Left lung (tissue), 10 donors: ENCODE measurements around the gene UBL4B. TPM values are rescaled to one million over a fixed set of nuclear protein-coding genes. Genes with fewer than 3 reads are reported as not detected.

Experiments
- ATAC-seq: fragments of 200-7000 bp; cut with Tn5 transposase; one replicate; pipeline ENCODE4 v1.9.1; 2020; ENCODE audit warnings: moderate library complexity
- DNase-seq, 4 donors: peaks; one replicate each; pipeline ENCODE4 v3.0.0-alpha.2; 2013 to 2020
- H3K27ac ChIP-seq, 2 donors: fragments of 200-600 bp; sonication (generic) in 1 of 2; one replicate each; pipeline versions ENCODE4 v1.5.0 to v1.8.0; 2020 to 2021
- H3K27me3 ChIP-seq, 2 donors: fragments of 200-600 bp; sonication (generic) in 1 of 2; one replicate each; pipeline versions ENCODE4 v1.5.0 to v1.8.0; 2020 to 2021
- H3K36me3 ChIP-seq, 2 donors: fragments of 200-600 bp; sonication (generic) in 1 of 2; one replicate each; pipeline versions ENCODE4 v1.5.0 to v1.8.0; 2020 to 2021
- H3K4me1 ChIP-seq, 2 donors: fragments of 200-600 bp; one replicate each; pipeline ENCODE4 v1.8.0; 2021
- H3K4me3 ChIP-seq, 2 donors: fragments of 200-600 bp; sonication (generic) in 1 of 2; one replicate each; pipeline versions ENCODE4 v1.5.0 to v1.8.0; 2020 to 2021; ENCODE audit warnings: mild to moderate bottlenecking in 1 of 2
- H3K9me3 ChIP-seq, 2 donors: fragments of 200-600 bp; sonication (generic) in 1 of 2; one replicate each; pipeline versions ENCODE4 v1.5.0 to v1.8.0; 2020 to 2021
- intact Hi-C, 2 donors: fragments of 100-400 bp; cut with DNase I; formaldehyde crosslinking; loops; one replicate each; pipeline versions ENCODE4 v1.11.2 to v1.14.2; 2022
- polyA plus RNA-seq, 6 donors: library from polyadenylated mRNA; unstranded; fragments of 120-200 nt; gene quantifications; one replicate each; pipeline ENCODE4 v1.2.1, GENCODE V29; 2013; ENCODE audit not compliant: insufficient read length in 6 of 6
- total RNA-seq, 2 donors: library from RNA; stranded (reverse); fragmentation: NEBNext Ultra II Directional; extraction: Animal tissue kit (Norgen Biotek cat#: 25700); gene quantifications; one replicate each; pipeline ENCODE4 v1.2.1, GENCODE V29; 2021
- TF ChIP-seq, protein P1 (sequence below), 2 donors: fragments of 200-600 bp; sonication (generic) in 1 of 2; IDR thresholded peaks; one replicate each; pipeline versions ENCODE4 v1.5.0 to v1.8.0; 2021; ENCODE audit warnings: antibody characterized with exemption in 2 of 2
- donor health status: DM: no; HTN: yes; CAD: no.
- donor health status: DM: no; HTN: no; CAD: no.

The UBL4B gene
- total and polyA plus RNA-seq, 8 donors = not detected

GRCh38 chr1:110159168-110159567 is 46.9 kb downstream of the UBL4B start:
- no peak overlapping the region for H3K27ac ChIP-seq
- peaks cover 4 to 62% of the 10 kb centered on the region in 2 donors for H3K27me3 ChIP-seq
- no peaks in the 10 kb centered on the region for H3K4me1 ChIP-seq
- no peaks in the 10 kb centered on the region for H3K9me3 ChIP-seq
- ATAC-seq (no peak), DNase-seq (no peak)
- H3K4me3 ChIP-seq = no peak overlapping the region
- intact Hi-C loops = no loop called here
- H3K36me3 ChIP-seq = no peaks in the 10 kb centered on the region
- TF ChIP-seq, protein P1, sequence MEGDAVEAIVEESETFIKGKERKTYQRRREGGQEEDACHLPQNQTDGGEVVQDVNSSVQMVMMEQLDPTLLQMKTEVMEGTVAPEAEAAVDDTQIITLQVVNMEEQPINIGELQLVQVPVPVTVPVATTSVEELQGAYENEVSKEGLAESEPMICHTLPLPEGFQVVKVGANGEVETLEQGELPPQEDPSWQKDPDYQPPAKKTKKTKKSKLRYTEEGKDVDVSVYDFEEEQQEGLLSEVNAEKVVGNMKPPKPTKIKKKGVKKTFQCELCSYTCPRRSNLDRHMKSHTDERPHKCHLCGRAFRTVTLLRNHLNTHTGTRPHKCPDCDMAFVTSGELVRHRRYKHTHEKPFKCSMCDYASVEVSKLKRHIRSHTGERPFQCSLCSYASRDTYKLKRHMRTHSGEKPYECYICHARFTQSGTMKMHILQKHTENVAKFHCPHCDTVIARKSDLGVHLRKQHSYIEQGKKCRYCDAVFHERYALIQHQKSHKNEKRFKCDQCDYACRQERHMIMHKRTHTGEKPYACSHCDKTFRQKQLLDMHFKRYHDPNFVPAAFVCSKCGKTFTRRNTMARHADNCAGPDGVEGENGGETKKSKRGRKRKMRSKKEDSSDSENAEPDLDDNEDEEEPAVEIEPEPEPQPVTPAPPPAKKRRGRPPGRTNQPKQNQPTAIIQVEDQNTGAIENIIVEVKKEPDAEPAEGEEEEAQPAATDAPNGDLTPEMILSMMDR (IDR thresholded peaks at IDR 0.05) = no peak

DNA sequence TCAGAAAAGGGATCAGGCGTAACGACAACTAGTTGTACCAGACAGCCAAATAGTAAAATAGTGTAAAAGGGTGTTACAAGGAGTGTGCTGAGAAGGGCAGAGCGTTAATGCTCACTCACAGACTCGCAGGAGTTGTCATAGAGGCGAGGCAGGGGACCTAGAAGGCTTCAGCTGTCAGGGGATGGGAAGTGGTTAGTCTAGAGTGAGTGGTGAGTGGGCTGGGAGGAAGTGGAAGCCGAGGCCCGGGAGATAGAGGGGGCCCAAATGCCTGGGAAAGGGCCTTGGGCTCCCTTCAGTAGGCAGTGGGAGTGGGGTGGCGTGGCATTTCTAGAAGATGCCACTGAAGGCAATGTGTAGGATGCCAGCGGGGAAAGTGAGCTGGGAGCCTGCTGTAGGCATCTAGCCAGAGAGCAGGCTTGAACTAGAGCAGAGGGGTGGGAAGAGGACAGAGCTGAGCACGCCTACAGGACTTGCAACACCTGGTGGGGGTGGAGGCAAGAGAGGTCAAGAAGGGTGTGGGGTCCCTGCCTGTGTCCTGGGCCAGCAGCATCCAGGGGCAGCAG is 48.4 kb downstream of the UBL4B start:
- no peak overlapping the region for H3K4me3 ChIP-seq
- no peak for DNase-seq
- no peaks in the 10 kb centered on the region for H3K36me3 ChIP-seq
- intact Hi-C loops = no loop called here
- H3K27ac ChIP-seq = no peak overlapping the region
- peaks cover 4 to 47% of the 10 kb centered on the region in 2 donors for H3K27me3 ChIP-seq
- no peaks in the 10 kb centered on the region for H3K4me1 ChIP-seq
- no peaks in the 10 kb centered on the region for H3K9me3 ChIP-seq
- ATAC-seq = no peak
- TF ChIP-seq, protein P1 (IDR thresholded peaks at IDR 0.05) = no peak

DNA sequence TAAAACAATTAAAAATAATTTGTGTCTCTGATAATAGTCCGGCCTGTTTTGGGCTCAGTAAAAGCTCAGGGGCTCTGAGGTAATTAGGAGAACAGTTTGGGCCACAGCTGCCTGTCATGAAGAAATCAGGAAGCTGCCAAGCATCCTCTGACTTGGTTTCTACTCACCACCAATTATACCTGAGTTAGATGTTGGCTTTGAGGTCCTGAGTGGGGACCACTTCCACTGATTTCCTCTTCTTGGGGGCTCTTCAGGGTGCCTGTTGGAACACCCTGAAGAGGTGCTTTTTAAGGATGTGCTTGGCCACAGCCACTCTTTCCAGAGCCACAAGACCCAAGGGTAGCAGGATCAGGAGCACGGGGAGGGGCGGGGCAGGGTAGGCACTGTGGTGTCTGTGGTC is 48.9 kb downstream of the UBL4B start:
- no peaks in the 10 kb centered on the region for H3K4me1 ChIP-seq
- H3K36me3 ChIP-seq = no peaks in the 10 kb centered on the region
- H3K9me3 ChIP-seq = no peaks in the 10 kb centered on the region
- TF ChIP-seq, protein P1 (IDR thresholded peaks at IDR 0.05) = no peak
- H3K27me3 ChIP-seq = peaks cover 4 to 42% of the 10 kb centered on the region in 2 donors
- no peak overlapping the region for H3K4me3 ChIP-seq
- DNase-seq = no peak
- no peak overlapping the region for H3K27ac ChIP-seq
- intact Hi-C loops = no loop called here
- no peak for ATAC-seq

- H3K27me3 ChIP-seq = peaks cover 0 to 36% of the 10 kb centered on the region in 2 donors
- H3K4me3 ChIP-seq = no peak overlapping the region
- no peaks in the 10 kb centered on the region for H3K9me3 ChIP-seq
- no peak overlapping the region for H3K27ac ChIP-seq
- intact Hi-C loops = no loop called here
- TF ChIP-seq, protein P1 (IDR thresholded peaks at IDR 0.05) = no peak
- no peaks in the 10 kb centered on the region for H3K4me1 ChIP-seq
- DNase-seq (no peak), ATAC-seq (no peak)
- no peaks in the 10 kb centered on the region for H3K36me3 ChIP-seq
Measured at GRCh38 chr1:110161849-110162248, 49.6 kb downstream of the UBL4B start.

Other genes starting within 250 kb of the UBL4B start
- 10 to 100 TPM; 45.7 to 68.0 TPM for gene CSF1, start 201.6 kb upstream of the UBL4B start, total RNA-seq
- 10 to 100 TPM in 2 of 6 donors, 1 to 10 TPM in 4; 6.9 to 12.8 (median 9.1) TPM for gene CSF1, start 201.6 kb upstream of the UBL4B start, polyA plus RNA-seq
- 100 to 1,000 TPM in 1 of 2 donors, 10 to 100 TPM in 1; 79.3 to 116 TPM for gene AHCYL1, start 127.7 kb upstream of the UBL4B start, total RNA-seq
- 10 to 100 TPM; 73.3 to 92.6 (median 83.9) TPM for gene AHCYL1, start 127.7 kb upstream of the UBL4B start, polyA plus RNA-seq
- gene STRIP1, start 77.8 kb upstream of the UBL4B start, total RNA-seq = 10 to 100 TPM; 32.7 to 33.9 TPM
- gene STRIP1, start 77.8 kb upstream of the UBL4B start, polyA plus RNA-seq = 10 to 100 TPM; 50.5 to 59.7 (median 53.1) TPM
- not detected for gene ALX3, start 41.8 kb upstream of the UBL4B start, total RNA-seq
- gene ALX3, start 41.8 kb upstream of the UBL4B start, polyA plus RNA-seq = not detected
- gene SLC6A17, start 38.1 kb downstream of the UBL4B start, total RNA-seq = under 1 TPM in 1 of 2 donors, not detected in 1; 0.03 TPM
- under 1 TPM; 0.03 to 0.13 (median 0.04) TPM for gene SLC6A17, start 38.1 kb downstream of the UBL4B start, polyA plus RNA-seq
- 1 to 10 TPM; 7.7 to 9.4 TPM for gene KCNC4, start 97.9 kb downstream of the UBL4B start, total RNA-seq
- gene KCNC4, start 97.9 kb downstream of the UBL4B start, polyA plus RNA-seq = 10 to 100 TPM in 4 of 6 donors, 1 to 10 TPM in 2; 8.5 to 16.3 (median 11.3) TPM
- 10 to 100 TPM; 20.6 to 24.3 TPM for gene RBM15, start 226.9 kb downstream of the UBL4B start, total RNA-seq
- gene RBM15, start 226.9 kb downstream of the UBL4B start, polyA plus RNA-seq = 10 to 100 TPM; 10.9 to 13.5 (median 12.7) TPM